HL-60/S4 treated with retinoic acid at 250 ng/mL for 4 days and 3 days (cell line): ENCODE measurements around the gene SAYSD1.

Experiments
- in situ Hi-C: fragments of 300-500 bp; cut with MboI; formaldehyde crosslinking; loops from 2 replicates; pipeline ENCODE4 v1.7.0; 2022; ENCODE audit warnings: low sequenced_read_pairs

Gene SAYSD1

GRCh38 chr6:39108041-39108839 is 6.7 kb downstream of the SAYSD1 start:
- in situ Hi-C loops, result no loop called here

- in situ Hi-C loops, result no loop called here
Measured at GRCh38 chr6:39107641-39108040, 7.3 kb downstream of the SAYSD1 start.

- in situ Hi-C loops, result no loop called here
Measured at GRCh38 chr6:39107034-39107433, 8.0 kb downstream of the SAYSD1 start.

GRCh38 chr6:39104528-39104927 is 10.5 kb downstream of the SAYSD1 start:
- in situ Hi-C loops, result no loop called here

DNA sequence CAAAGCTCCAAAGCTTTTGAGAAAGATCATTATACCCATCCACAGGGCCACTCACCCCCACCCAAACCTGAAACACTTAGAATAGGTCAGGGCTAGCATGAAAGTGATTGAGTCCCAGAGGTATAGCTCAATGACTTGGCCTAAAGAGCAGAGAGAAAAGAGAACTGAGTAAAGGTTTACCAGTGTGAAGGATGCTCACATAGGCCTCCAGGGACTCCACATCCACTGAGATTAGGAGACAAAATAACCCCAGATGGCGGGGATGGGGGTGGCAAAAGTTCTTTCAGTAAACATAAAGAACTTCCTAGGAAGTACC is 12.2 kb downstream of the SAYSD1 start:
- in situ Hi-C loops, result no loop called here

DNA sequence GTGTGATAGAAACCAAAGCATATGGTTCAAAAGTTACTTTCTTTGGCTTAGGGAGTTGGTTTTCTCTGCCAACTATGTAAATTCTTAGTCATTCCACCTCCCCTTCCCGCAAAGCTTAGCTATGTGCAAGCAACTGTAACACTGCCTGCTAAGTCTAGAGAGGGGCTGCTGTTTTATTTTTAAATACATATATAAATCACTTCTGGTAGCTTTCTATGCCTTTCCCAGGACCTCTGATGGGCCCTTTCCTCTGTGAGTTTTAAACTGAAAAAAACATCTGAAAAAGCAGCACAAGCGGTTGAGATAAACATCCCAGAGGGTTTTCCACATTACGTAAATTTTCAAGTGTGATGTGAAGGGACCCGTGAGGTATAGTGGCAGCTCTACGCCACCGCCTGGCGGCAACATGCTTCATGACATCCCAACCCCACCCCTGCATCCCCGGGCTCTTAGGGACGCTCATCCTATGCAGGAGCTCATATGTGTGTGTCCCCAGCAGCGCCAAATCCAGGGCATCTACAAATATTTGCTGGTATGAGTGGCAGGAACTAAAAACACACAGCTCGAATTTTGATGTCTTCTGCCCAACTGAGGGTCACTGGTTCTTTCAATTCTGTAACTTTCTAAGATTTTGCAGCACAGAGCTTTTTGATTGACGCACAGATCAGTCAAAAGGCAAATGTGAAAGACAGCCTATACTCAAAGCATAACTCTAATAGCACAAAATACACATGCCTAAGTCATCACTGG is 12.7 kb downstream of the SAYSD1 start:
- in situ Hi-C loops, result no loop called here

DNA sequence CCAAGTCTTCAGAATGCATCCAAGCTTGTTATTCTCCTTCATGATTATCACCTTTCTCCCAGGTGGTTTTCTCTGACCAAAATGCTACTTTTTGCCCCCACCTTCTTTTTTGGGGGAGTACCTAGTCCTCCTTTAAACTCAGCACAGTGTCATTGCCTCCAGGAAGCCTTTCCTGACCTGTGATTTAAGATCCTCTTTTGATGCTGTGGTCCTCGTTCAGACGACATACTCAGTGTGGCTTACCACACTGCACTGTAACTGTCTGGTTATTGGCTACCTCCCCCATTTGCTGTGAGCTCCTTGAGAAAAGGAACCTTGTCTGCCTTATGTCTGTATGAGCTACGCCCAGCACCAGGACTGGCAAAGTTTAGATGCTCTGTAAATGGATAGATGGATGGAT is 14.6 kb downstream of the SAYSD1 start:
- in situ Hi-C loops, result no loop called here

GRCh38 chr6:39095578-39095977 is 19.4 kb downstream of the SAYSD1 start:
- in situ Hi-C loops, result no loop called here

GRCh38 chr6:39093149-39093708 is 21.8 kb downstream of the SAYSD1 start:
- in situ Hi-C loops, result no loop called here

DNA sequence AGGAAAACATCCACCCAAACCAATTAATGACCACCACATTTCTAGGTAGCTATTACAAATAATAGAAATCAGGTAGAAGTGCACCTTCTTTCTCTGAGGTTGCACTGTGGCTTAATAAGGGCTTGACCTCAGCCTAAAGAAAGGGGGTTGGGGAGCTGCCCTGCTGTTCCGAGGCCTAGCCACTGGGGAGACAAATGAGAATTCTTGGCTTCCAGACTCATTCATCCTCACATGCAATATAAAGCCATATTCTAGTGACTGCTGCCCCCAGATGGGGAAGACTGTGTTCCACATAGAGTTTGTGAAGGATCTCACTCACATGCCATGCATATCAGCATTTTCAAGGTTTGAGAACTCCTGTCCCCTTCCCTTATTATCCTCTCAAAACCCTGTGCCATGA is 22.9 kb downstream of the SAYSD1 start:
- in situ Hi-C loops, result no loop called here

- in situ Hi-C loops, result no loop called here
Measured at GRCh38 chr6:39091220-39091619, 23.8 kb downstream of the SAYSD1 start.

GRCh38 chr6:39090036-39090435 is 24.9 kb downstream of the SAYSD1 start:
- in situ Hi-C loops, result no loop called here

- in situ Hi-C loops, result no loop called here
Measured at GRCh38 chr6:39088331-39088730, 26.7 kb downstream of the SAYSD1 start.

- in situ Hi-C loops, result no loop called here
Measured at GRCh38 chr6:39087197-39087596, 27.8 kb downstream of the SAYSD1 start.

- in situ Hi-C loops, result no loop called here
Measured at GRCh38 chr6:39086711-39087110, 28.3 kb downstream of the SAYSD1 start.

GRCh38 chr6:39086294-39086693 is 28.7 kb downstream of the SAYSD1 start:
- in situ Hi-C loops, result no loop called here

- in situ Hi-C loops, result no loop called here
Measured at GRCh38 chr6:39085129-39085797, 29.7 kb downstream of the SAYSD1 start.

GRCh38 chr6:39084506-39084905 is 30.5 kb downstream of the SAYSD1 start:
- in situ Hi-C loops, result no loop called here

DNA sequence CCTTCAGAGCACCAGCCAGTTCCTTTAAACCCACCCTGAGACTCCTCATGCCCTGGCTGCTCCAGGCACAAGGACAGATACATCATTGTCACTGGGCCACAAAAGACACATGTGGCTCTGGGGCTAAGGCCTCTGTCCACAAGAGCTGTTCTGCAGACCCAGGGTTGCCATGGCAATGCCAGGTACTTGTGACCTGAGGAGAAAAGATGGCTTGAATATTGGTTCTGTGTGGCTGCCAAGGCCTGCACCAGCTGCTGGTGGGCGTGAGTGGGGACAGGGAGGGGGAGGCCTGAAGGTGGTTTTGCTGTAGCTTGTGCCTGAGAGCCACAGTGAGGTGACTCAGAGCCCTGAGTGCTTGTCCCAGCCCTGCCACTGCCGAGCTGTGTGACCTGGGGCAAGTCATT is 31.8 kb downstream of the SAYSD1 start:
- in situ Hi-C loops, result no loop called here

GRCh38 chr6:39082310-39082709 is 32.7 kb downstream of the SAYSD1 start:
- in situ Hi-C loops, result no loop called here

DNA sequence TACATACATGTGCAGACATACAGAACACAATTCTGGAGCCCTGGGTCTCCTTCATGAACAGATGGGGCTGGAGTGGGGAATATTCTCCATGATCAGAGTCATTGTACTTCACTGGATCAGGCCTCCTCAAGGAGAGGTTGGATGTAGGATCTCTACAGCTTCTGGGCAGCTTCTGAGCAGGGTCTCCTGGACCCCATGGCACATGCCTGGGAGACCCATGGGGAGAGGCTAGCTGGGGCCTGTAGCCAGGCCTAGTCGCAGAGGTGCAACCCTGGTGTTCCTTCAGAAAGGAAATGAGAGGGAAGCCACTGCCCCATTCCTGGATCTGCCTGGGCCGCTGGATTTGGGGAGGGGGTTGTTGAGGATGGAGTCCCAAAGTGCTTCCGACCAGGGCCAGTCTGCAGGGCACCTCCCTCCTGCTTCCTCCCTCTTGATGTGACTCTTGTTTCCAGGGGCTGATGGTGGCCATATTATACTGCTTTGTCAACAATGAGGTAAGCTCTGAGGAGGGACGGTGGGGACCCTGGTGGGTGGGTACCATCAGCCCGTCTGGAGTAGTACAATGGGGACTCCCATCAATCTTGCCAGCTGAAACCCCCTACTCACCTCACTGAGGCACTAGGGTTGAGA is 34.6 kb downstream of the SAYSD1 start:
- in situ Hi-C loops, result no loop called here
